Stimulated activated memory B cell treated with anti-CD40 and anti-IgM and Interleukin-4, amounts not matched to agents 10 μg/mL and 1 μg/mL and 100 μg/mL, for 72 hours (primary cell): ENCODE results near the gene DYNLT4.
"Not testable (repeated sequence)": the region's sequence is repeated elsewhere in the genome, so short reads cannot be mapped to it uniquely, and the experiment has no call there.

Source experiments
- ATAC-seq: fragments of 150-1000 bp; cut with Tn5 transposase; 2 replicates; pipeline ENCODE4 v1.10.0; 2021
- H3K27ac Mint-ChIP-seq: one replicate; pipeline ENCODE4 v1.8.0; 2022; ENCODE audit warnings: mild to moderate bottlenecking, mixed read lengths
- H3K27me3 Mint-ChIP-seq: one replicate; pipeline ENCODE4 v1.8.0; 2022; ENCODE audit warnings: mixed read lengths
- H3K36me3 Mint-ChIP-seq: one replicate; pipeline ENCODE4 v1.8.0; 2022; ENCODE audit warnings: mixed read lengths
- H3K4me1 Mint-ChIP-seq: one replicate; pipeline ENCODE4 v1.8.0; 2022; ENCODE audit warnings: mixed read lengths
- H3K4me3 Mint-ChIP-seq: one replicate; pipeline ENCODE4 v1.8.0; 2022; ENCODE audit warnings: mild to moderate bottlenecking, moderate library complexity, mixed read lengths
- H3K9me3 Mint-ChIP-seq: one replicate; pipeline ENCODE4 v1.8.0; 2022; ENCODE audit warnings: mixed read lengths

Gene DYNLT4

DNA sequence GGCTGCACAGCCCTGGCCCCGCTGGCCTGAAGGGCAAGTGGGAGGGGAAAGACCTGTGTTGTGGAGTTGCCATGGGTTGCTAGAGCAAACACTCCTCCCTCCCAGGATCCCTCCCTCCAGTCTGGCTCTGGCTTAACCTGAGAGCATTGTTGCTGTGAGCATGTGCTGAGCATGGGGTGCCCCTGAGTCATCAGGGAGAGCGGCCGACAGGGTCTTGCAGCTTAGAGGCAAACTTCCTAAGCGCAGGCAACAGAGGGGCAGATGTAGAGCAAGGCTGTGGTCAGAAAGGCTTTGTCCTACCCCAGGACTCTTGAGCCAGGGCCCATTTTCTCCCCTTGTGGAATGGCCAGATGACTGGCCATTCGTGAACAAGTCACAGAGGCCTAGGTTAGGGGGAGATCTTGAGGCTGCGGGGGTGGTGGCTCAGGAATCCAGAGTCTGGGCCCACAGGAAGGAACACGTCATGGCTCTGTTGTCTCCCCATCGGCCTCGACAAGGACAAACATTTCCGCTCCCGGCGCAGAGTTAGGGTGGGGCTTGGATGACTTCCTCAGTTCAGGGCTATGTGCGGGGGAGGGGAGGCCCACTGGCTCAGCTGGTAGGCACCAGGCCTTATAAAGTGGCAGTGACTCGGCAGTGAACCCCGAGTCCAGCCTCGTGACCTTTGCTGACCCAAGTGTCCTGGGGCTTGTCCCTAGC, 362 bp upstream of the DYNLT4 start:
- peak; percentile 70 for ATAC-seq
- Mint-ChIP-seq H3K4me1 (peaks cover 81% of the 10 kb centered on the region), H3K9me3 (no peaks in the 10 kb centered on the region), H3K27me3 (no peaks in the 10 kb centered on the region), H3K27ac (peak overlapping the region; percentile 96), H3K36me3 (peaks cover 38% of the 10 kb centered on the region), H3K4me3 (peak overlapping the region; percentile 45)

DNA sequence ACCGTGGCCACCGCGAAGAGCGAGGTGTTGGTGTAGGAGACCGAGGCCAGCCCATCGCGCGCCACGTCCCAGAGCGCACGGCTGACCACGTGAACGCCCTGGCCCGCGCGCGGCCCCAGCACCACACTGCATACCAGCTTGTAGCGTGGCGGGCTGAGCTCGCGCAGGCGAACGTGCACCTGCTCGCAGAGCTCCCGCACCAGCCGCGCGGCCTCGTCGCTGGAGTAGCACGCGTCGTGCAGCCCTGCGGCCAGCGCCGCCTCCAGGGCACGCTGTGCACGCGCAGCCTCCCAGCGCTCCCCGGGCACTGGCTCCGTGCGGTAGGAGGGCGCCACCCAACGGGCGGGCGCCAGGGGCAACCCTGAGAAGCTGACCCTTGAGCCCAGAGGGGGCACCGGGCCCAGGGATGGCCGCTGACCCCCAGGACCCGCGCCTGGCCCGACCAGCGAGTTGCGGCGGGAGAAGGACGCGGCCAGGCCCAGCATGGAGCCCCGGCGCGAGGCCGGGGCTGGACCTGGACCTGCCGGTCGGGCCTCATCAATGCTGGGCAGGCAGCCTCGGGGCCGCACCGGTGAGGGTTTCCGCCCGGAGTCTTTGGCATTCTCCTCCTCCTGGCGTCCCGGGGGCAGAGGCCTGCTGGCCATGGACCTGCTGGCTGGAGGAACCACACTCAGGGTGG, 987 bp downstream of the DYNLT4 start:
- peaks cover 47% of the 10 kb centered on the region for H3K36me3 Mint-ChIP-seq
- H3K4me3 Mint-ChIP-seq: no peak overlapping the region
- H3K27ac Mint-ChIP-seq: peak overlapping the region; percentile 96
- H3K9me3 Mint-ChIP-seq: no peaks in the 10 kb centered on the region
- H3K4me1 Mint-ChIP-seq: peaks cover 77% of the 10 kb centered on the region
- no peaks in the 10 kb centered on the region for H3K27me3 Mint-ChIP-seq
- no peak for ATAC-seq

- Mint-ChIP-seq H3K36me3 (peaks cover 47% of the 10 kb centered on the region), H3K27me3 (no peaks in the 10 kb centered on the region), H3K4me1 (peaks cover 70% of the 10 kb centered on the region), H3K27ac (peak overlapping the region; percentile 95), H3K9me3 (no peaks in the 10 kb centered on the region), H3K4me3 (no peak overlapping the region)
- no peak for ATAC-seq
Measured at GRCh38 chr1:44805311-44806024, 1.7 kb downstream of the DYNLT4 start.

- peaks cover 47% of the 10 kb centered on the region for H3K36me3 Mint-ChIP-seq
- H3K4me1 Mint-ChIP-seq: peaks cover 50% of the 10 kb centered on the region
Measured at GRCh38 chr1:44803312-44804095, 3.6 kb downstream of the DYNLT4 start.

DNA sequence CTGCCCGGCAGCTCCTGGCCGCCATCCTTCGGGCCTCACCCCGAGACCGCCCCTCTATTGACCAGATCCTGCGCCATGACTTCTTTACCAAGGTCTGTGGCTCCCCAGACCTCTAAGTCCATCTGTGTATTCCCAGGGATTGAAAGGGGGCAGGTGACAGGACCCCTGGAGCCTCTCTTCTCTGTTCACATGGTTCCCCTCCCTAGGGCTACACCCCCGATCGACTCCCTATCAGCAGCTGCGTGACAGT, 4.2 kb downstream of the DYNLT4 start:
- ATAC-seq: no peak
- peak overlapping the region; percentile 53 for H3K4me3 Mint-ChIP-seq
- H3K36me3 Mint-ChIP-seq: peaks cover 47% of the 10 kb centered on the region
- no peaks in the 10 kb centered on the region for H3K9me3 Mint-ChIP-seq
- H3K27ac Mint-ChIP-seq: peak overlapping the region; percentile 95
- no peaks in the 10 kb centered on the region for H3K27me3 Mint-ChIP-seq
- peaks cover 45% of the 10 kb centered on the region for H3K4me1 Mint-ChIP-seq

More at GRCh38 chr1:44803312-44804095, 3.6 kb downstream of the DYNLT4 start:
- peak overlapping the region; percentile 53 for H3K4me3 Mint-ChIP-seq
- H3K27ac Mint-ChIP-seq: peak overlapping the region; percentile 95
- no peak for ATAC-seq
- H3K27me3 Mint-ChIP-seq: no peaks in the 10 kb centered on the region
- H3K9me3 Mint-ChIP-seq: no peaks in the 10 kb centered on the region

DNA sequence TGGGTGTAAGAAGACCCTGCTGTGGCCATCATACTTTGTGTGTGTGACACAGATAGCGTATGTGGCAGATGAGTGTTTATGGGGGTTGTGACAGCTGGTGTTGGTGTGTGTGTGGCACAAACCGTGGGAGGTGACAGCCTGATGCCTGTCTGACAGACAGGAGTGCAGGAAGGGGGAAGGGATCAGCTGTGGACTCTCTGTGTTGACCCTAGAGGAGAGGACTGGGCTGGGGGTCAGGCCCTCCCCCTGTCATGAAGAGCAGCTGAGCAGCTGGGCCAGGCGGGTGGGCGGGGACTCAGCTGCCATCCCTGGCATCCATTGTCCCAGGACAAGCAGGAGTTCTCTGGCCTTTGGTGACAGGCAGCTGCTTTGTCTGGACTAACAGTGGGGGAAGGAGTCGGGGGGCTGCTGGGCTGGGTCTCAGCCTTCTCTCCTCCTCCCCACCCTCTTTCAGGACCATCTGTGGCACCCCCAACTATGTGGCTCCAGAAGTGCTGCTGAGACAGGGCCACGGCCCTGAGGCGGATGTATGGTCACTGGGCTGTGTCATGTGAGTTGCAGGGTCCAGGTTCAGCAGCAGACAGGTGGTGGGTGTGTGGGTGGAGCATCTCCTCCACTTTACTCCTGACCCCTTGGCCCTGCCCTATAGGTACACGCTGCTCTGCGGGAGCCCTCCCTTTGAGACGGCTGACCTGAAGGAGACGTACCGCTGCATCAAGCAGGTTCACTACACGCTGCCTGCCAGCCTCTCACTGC, 4.7 kb downstream of the DYNLT4 start:
- Mint-ChIP-seq H3K27me3 (no peaks in the 10 kb centered on the region), H3K4me3 (peak overlapping the region; percentile 91), H3K36me3 (peaks cover 47% of the 10 kb centered on the region)

DNA sequence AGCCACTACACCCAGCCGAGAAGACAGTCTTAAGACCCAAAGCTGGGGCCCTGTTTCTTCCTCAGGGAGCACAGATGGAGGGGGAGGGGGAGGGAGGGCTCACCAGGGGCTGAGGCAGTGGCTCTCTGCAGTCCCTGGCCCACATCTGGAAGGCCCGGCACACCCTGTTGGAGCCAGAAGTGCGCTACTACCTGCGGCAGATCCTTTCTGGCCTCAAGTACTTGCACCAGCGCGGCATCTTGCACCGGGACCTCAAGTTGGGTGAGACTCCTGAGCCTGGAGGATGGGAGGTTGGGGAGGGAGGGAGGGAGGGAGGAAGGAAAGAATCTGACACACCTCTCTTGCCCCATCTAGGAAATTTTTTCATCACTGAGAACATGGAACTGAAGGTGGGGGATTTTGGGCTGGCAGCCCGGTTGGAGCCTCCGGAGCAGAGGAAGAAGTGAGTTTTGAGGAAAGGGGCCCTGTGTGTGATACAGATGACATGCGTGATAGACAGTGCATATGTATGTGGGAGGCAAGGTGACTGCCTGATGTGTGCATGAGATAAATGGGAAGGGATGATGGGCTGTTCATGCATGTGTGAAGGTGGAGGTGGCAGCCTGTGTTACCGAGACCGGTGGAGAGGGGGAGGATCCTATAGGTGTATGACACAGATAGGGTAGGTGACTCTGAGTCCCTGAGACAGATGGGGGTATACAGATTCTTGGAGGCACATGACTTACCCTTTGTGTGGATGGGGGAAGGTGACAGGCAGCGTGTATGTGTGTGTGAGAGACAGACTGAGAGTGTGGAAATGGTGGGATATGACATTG, 5.5 kb downstream of the DYNLT4 start:
- no peak for ATAC-seq
- H3K4me3 Mint-ChIP-seq: peak overlapping the region; percentile 91
- H3K27ac Mint-ChIP-seq: peak overlapping the region; percentile 95
- no peaks in the 10 kb centered on the region for H3K27me3 Mint-ChIP-seq
- H3K9me3 Mint-ChIP-seq: no peaks in the 10 kb centered on the region
- peaks cover 32% of the 10 kb centered on the region for H3K4me1 Mint-ChIP-seq
- peaks cover 42% of the 10 kb centered on the region for H3K36me3 Mint-ChIP-seq

More for the DNA sequence above, 4.7 kb downstream of the DYNLT4 start:
- Mint-ChIP-seq H3K27ac (peak overlapping the region; percentile 95), H3K9me3 (no peaks in the 10 kb centered on the region), H3K4me1 (peaks cover 40% of the 10 kb centered on the region)
- ATAC-seq: no peak

- Mint-ChIP-seq H3K4me1 (peaks cover 25% of the 10 kb centered on the region), H3K36me3 (peaks cover 33% of the 10 kb centered on the region), H3K27me3 (no peaks in the 10 kb centered on the region), H3K9me3 (no peaks in the 10 kb centered on the region), H3K27ac (peak within 1 kb of the TSS; percentile 95), H3K4me3 (peak within 1 kb of the TSS; percentile 91)
- peak; percentile 96 for ATAC-seq
Measured at GRCh38 chr1:44799770-44800584, 7.2 kb downstream of the DYNLT4 start, which contains the start of gene PLK3. Gene PLK3 (plus strand): TSS chr1:44800377. CDS start chr1:44800464, 87 bp downstream.

DNA sequence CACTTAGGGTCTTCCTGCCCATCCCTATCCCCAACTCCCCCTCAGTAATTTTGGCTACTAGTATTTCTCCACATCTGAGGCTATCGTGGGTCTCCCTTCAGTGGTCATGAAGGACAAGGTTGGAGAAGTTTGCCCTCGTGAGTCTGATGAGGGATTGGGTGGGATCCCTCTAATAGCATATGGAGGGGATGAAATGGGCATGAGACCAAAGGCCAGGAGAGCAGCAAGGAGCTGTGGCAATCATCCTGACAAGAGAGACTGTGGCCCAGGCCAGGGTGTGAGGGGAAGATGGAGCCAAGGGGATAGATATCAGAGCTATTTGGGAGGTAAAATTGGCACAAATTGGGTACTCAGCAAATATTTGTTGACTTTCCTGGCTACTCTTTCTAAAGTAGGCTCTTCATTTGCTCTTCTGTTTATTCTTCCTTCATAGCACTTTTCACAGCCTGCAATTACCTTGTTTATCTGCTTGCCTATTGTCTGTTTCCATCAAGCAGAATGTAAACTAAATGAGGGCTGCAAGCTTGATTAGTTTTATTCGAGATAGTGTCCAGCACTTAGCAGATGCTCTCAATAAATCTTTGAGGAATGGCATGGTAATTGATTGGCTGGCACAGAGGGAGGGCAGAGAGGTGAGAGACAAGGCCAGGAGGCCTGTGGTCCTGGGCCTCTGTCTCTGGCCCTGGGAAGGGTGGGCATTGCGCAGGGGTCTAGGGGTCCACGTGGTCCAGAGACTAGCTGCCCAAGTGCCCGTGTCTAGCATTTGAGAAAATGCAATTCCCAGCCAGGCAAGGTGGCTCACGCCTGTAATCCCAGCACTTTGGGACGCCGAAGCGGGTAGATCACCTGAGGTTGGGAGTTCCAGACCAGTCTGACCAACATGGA, 8.4 kb downstream of the DYNLT4 start:
- Mint-ChIP-seq H3K27me3 (no peaks in the 10 kb centered on the region), H3K4me3 (peak overlapping the region; percentile 91), H3K27ac (peak overlapping the region; percentile 95), H3K36me3 (peaks cover 20% of the 10 kb centered on the region), H3K9me3 (no peaks in the 10 kb centered on the region), H3K4me1 (peaks cover 23% of the 10 kb centered on the region)
- no peak for ATAC-seq

DNA sequence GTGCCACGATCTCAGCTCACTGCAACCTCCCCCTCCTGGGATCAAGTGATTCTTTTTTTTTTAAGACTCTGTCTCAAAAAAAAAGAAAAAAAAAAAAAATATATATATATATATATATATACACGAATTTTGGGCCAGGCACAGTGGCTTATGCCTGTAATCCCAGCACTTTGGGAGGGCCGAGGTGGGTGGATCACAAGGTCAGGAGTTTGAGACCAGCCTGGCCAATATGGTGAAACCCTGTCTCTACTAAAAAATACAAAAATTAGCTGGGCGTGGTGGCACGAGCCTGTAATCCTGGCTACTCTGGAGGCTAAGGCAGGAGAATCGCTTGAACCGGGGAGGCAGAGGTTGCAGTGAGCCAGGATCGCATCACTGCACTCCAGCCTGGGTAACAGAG, 9.3 kb downstream of the DYNLT4 start:
- not testable (repeated sequence) for ATAC-seq, H3K4me3 Mint-ChIP-seq, H3K27me3 Mint-ChIP-seq, H3K27ac Mint-ChIP-seq, H3K9me3 Mint-ChIP-seq
- Mint-ChIP-seq H3K36me3 (peaks cover 12% of the 10 kb centered on the region), H3K4me1 (peaks cover 19% of the 10 kb centered on the region)

GRCh38 chr1:44792736-44793502, 14.2 kb downstream of the DYNLT4 start:
- no peaks in the 10 kb centered on the region for H3K36me3 Mint-ChIP-seq
- H3K4me1 Mint-ChIP-seq: peaks cover 6% of the 10 kb centered on the region
- no peak for ATAC-seq

More at GRCh38 chr1:44792736-44793502, 14.2 kb downstream of the DYNLT4 start:
- H3K4me3 Mint-ChIP-seq: no peak overlapping the region
- H3K27ac Mint-ChIP-seq: no peak overlapping the region
- no peaks in the 10 kb centered on the region for H3K9me3 Mint-ChIP-seq
- no peaks in the 10 kb centered on the region for H3K27me3 Mint-ChIP-seq
